Esophagus squamous epithelium (tissue), 5 donors: ENCODE data around the gene PDGFC. TPM values are rescaled to one million over a fixed set of nuclear protein-coding genes. Genes with fewer than 3 reads are reported as not detected.

Experiments used
- DNase-seq: peaks from one replicate; lab custom pipeline; 2025; lab: John Stamatoyannopoulos, UW
- H3K27ac ChIP-seq, 4 donors: fragments of 200-600 bp; sonication (generic); one replicate each; pipeline ENCODE4 v1.5.1; 2016 to 2019; ENCODE audit warnings: mild to moderate bottlenecking in 1 of 4
- H3K27me3 ChIP-seq, 4 donors: fragments of 200-600 bp; sonication (generic); 1 replicate in 3 of 4; 2 replicates in 1 of 4; pipeline versions ENCODE4 v1.5.1 to v1.6.0; 2017 to 2021; ENCODE audit warnings: antibody characterized with exemption in 1 of 4
- H3K36me3 ChIP-seq, 3 donors: fragments of 200-600 bp; sonication (generic); one replicate each; pipeline ENCODE4 v1.5.1; 2016 to 2019
- H3K4me1 ChIP-seq, 3 donors: fragments of 200-600 bp; sonication (generic); one replicate each; pipeline ENCODE4 v1.5.1; 2017 to 2019
- H3K4me3 ChIP-seq, 4 donors: fragments of 200-600 bp; sonication (generic); 1 replicate in 3 of 4; 2 replicates in 1 of 4; pipeline ENCODE4 v1.5.1; 2016 to 2019; ENCODE audit warnings: mild to moderate bottlenecking in 2 of 4, moderate library complexity in 1 of 4
- H3K9me3 ChIP-seq, 3 donors: fragments of 200-600 bp; sonication (generic); one replicate each; pipeline ENCODE4 v1.5.1; 2016 to 2019
- POLR2A ChIP-seq, 4 donors: fragments of 450-650 bp; IDR thresholded peaks; one replicate each; pipeline ENCODE4 v1.6.1; 2017; ENCODE audit warnings: antibody characterized with exemption in 4 of 4, mild to moderate bottlenecking in 4 of 4, moderate library complexity in 3 of 4
- WGBS, 2 donors: methylation state at CpG; one replicate each; pipeline ENCODE4 v1.1.5; 2018; 5-methylcytosine and 5-hydroxymethylcytosine counted together
- intact Hi-C: fragments of 100-400 bp; cut with DNase I; formaldehyde crosslinking; loops from one replicate; pipeline ENCODE4 v1.15.0; 2022
- total RNA-seq, 4 donors: library from RNA; depleted of rRNA; stranded (reverse); fragments of >200 nt; gene quantifications; one replicate each; pipeline ENCODE4 v1.1.0, GENCODE V29; 2016
- TF ChIP-seq, protein P1 (sequence below), 6 experiments: fragments of 450-650 bp in 4 of 6; fragments of 200-600 bp in 2 of 6; sonication (generic) in 2 of 6; IDR thresholded peaks; one replicate each; pipeline ENCODE4 v1.5.1; 2016 to 2019; ENCODE audit warnings: antibody characterized with exemption in 6 of 6, mild to moderate bottlenecking in 4 of 6, moderate library complexity in 4 of 6
- donor health status: DM: yes; HTN: yes; CAD: no.

PDGFC gene
- total RNA-seq, 4 donors from 2014 or later: 2.9 to 22.1 (median 7.7) TPM

DNA sequence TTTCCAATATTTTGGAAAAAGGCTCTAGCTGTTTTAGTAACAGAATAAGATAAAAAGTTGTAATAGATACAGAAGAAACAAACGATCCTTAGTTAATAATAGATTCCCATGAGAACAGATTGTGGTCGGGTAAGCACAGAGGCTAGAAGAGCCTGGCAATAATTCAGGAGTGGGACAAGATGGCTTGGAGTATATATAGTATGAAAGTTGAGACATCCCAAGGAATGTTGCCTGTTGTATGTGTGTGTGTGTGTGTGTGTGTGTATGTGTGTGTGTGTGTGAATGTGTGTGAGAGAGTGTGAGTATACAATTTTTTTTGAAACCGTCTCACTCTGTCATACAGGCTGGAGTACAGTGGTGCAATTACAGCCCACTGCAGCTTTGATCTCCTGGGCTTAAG lies 150.7 kb downstream of the PDGFC start:
- H3K27me3 ChIP-seq: no peaks in the 10 kb centered on the region
- H3K27ac ChIP-seq: no peak overlapping the region
- no peak for DNase-seq
- H3K4me3 ChIP-seq: no peak overlapping the region
- 66 to 73% methylated on average over 3 of the region's 3 CpGs for WGBS, 2 donors
- H3K36me3 ChIP-seq: no peaks in the 10 kb centered on the region
- H3K9me3 ChIP-seq: no peaks in the 10 kb centered on the region
- intact Hi-C loops: no loop called here
- TF ChIP-seq, protein P1, sequence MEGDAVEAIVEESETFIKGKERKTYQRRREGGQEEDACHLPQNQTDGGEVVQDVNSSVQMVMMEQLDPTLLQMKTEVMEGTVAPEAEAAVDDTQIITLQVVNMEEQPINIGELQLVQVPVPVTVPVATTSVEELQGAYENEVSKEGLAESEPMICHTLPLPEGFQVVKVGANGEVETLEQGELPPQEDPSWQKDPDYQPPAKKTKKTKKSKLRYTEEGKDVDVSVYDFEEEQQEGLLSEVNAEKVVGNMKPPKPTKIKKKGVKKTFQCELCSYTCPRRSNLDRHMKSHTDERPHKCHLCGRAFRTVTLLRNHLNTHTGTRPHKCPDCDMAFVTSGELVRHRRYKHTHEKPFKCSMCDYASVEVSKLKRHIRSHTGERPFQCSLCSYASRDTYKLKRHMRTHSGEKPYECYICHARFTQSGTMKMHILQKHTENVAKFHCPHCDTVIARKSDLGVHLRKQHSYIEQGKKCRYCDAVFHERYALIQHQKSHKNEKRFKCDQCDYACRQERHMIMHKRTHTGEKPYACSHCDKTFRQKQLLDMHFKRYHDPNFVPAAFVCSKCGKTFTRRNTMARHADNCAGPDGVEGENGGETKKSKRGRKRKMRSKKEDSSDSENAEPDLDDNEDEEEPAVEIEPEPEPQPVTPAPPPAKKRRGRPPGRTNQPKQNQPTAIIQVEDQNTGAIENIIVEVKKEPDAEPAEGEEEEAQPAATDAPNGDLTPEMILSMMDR (IDR thresholded peaks at IDR 0.05): no peak
- TF ChIP-seq POLR2A (IDR thresholded peaks at IDR 0.05): no peak
- peaks cover 0 to 17% (median 0%) of the 10 kb centered on the region in 3 donors for H3K4me1 ChIP-seq

DNA sequence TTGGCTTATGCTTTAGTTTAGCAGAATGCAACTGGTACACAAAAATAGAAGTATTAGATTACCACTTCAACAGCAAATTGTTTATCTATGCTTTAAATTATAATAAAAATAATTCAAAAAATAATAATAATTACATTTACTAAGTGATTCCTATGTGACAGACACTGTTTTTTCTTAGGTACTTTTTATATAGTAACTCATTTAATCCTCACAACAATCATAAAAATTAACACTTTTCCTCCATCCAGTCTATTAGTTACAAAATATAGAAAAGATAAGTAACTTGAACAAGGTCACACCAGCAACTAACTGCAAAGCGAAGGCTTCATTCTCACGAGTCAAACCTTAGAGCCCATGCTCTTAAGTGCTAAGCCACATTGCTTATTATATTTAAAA lies 155.2 kb downstream of the PDGFC start:
- intact Hi-C loops: no loop called here
- Histone ChIP-seq H3K9me3 (no peaks in the 10 kb centered on the region), H3K27ac (peak overlapping the region in 2 of 4 donors; percentile 36 to 46), H3K36me3 (no peaks in the 10 kb centered on the region), H3K27me3 (no peaks in the 10 kb centered on the region), H3K4me3 (no peak overlapping the region), H3K4me1 (peaks cover 0 to 21% (median 0%) of the 10 kb centered on the region in 3 donors)
- WGBS, 2 donors: 47 to 50% methylated on average over 2 of the region's 2 CpGs
- no peak for DNase-seq
- TF ChIP-seq, protein P1 (IDR thresholded peaks at IDR 0.05): no peak
- TF ChIP-seq POLR2A (IDR thresholded peaks at IDR 0.05): no peak

DNA sequence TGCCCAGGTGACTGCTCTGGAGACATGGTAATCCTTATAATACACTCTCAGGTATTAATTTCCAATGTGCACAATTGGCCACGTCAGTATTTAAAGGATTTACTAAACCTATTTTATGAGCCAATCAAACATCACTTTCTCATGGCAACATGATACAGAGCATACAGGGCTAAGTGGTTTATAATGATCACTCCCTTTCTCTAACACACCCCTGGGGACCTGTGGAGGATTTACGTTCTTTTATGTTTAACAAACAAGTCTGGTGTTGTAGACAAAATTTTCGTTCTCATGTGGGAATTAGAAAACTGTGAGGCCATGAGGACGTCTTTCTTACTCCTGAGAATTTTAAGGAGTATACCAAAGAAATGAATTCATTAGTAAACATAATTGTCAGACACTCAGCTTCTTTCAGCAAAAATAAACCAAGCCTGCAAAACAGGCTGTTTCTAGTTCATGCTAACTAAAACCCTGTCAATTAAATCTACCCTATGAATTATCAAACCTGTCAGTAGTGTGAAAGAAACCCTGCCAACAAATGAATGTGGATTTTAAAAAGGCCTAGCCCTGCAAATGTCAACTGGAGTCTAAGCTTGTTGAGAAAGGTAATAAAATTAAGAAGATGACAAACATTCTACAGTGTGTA lies 155.8 kb downstream of the PDGFC start:
- H3K4me1 ChIP-seq: peaks cover 0 to 21% (median 0%) of the 10 kb centered on the region in 3 donors
- no peaks in the 10 kb centered on the region for H3K27me3 ChIP-seq
- intact Hi-C loops: no loop called here
- H3K9me3 ChIP-seq: no peaks in the 10 kb centered on the region
- H3K4me3 ChIP-seq: no peak overlapping the region
- no peak for DNase-seq
- peak overlapping the region in 2 of 4 donors; percentile 36 to 46 for H3K27ac ChIP-seq
- no peak for TF ChIP-seq POLR2A (IDR thresholded peaks at IDR 0.05)
- TF ChIP-seq, protein P1 (IDR thresholded peaks at IDR 0.05): no peak
- 18 to 34% methylated on average over 4 of the region's 4 CpGs for WGBS, 2 donors
- no peaks in the 10 kb centered on the region for H3K36me3 ChIP-seq

DNA sequence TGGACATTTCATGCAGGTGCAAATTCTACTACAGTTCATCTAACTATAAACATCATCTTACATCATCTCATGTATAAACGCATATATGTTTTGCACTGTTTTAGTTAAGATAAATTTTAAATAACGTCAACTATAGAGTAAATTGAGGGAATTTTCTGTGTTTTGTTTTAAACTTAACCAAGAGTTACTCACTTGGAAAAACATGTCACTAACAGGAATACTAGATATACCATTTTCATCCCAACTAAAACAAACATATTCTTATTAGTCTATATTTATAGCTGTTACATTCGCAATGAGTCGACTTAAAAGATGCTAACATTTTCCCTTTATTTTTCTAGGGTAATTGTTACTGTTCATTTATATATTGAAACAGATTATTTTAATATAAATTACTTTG lies 159.6 kb downstream of the PDGFC start:
- no peak for DNase-seq
- intact Hi-C loops: no loop called here
- H3K36me3 ChIP-seq: no peaks in the 10 kb centered on the region
- H3K4me1 ChIP-seq: peaks cover 0 to 21% (median 0%) of the 10 kb centered on the region in 3 donors
- no peak overlapping the region for H3K27ac ChIP-seq
- TF ChIP-seq POLR2A (IDR thresholded peaks at IDR 0.05): no peak
- no peak overlapping the region for H3K4me3 ChIP-seq
- H3K9me3 ChIP-seq: no peaks in the 10 kb centered on the region
- WGBS, 2 donors: 88 to 94% methylated on average over 4 of the region's 4 CpGs
- no peaks in the 10 kb centered on the region for H3K27me3 ChIP-seq

DNA sequence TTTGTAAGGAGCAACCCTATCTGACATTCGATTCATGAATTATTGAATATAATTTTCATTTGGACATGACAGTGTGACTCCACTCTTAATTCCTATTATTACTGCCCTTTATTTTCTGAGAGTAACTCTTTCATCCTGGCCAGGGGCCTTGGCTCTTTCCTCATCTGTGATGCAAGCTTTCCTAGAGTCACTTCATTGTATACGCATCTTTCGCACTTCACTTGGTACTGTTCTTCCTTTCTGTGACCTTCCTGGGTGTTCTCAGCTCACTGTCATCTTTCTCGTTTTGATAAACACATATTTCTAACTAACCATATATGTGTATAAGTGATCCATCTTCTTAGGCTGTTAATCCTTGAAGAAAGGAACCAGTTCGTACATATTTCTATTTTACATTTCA lies 160.3 kb downstream of the PDGFC start:
- no peak overlapping the region for H3K4me3 ChIP-seq
- peaks cover 0 to 16% (median 0%) of the 10 kb centered on the region in 3 donors for H3K4me1 ChIP-seq
- no peaks in the 10 kb centered on the region for H3K36me3 ChIP-seq
- WGBS, 2 donors: 84 to 87% methylated on average over 5 of the region's 5 CpGs
- no peak for TF ChIP-seq POLR2A (IDR thresholded peaks at IDR 0.05)
- TF ChIP-seq, protein P1 (IDR thresholded peaks at IDR 0.05): no peak
- no peak for DNase-seq
- no peak overlapping the region for H3K27ac ChIP-seq
- no peaks in the 10 kb centered on the region for H3K9me3 ChIP-seq
- no peaks in the 10 kb centered on the region for H3K27me3 ChIP-seq
- intact Hi-C loops: no loop called here
